Body of pancreas (tissue), 4 donors: ENCODE data around the gene IGSF1. TPM values are rescaled to one million over a fixed set of nuclear protein-coding genes. Genes with fewer than 3 reads are reported as not detected.

Experiments used
- ATAC-seq: fragments of 150-250 bp; one replicate; pipeline ENCODE4 v1.9.1; 2016
- DNase-seq, 4 donors: peaks; one replicate each; pipeline ENCODE4 v3.0.0-alpha.2; 2019
- H3K27ac ChIP-seq, 4 donors: fragments of 200-600 bp; sonication (generic); 1 replicate in 3 of 4; 2 replicates in 1 of 4; pipeline versions ENCODE4 v1.5.1 to v1.6.1; 2016 to 2019; ENCODE audit warnings: mild to moderate bottlenecking in 1 of 4, mixed read lengths in 1 of 4, moderate library complexity in 1 of 4
- H3K27me3 ChIP-seq, 2 donors: fragments of 200-600 bp; sonication (generic); one replicate each; pipeline ENCODE4 v1.6.0; 2016; ENCODE audit warnings: mild to moderate bottlenecking in 1 of 2
- H3K36me3 ChIP-seq, 2 donors: fragments of 200-600 bp; sonication (generic); replicated peaks in 1 of 2; 2 replicates each; pipeline ENCODE4 v1.5.1; 2016; ENCODE audit warnings: low read depth in 2 of 2; ENCODE audit not compliant: insufficient read depth in 1 of 2
- H3K4me1 ChIP-seq: fragments of 200-600 bp; sonication (generic); one replicate; pipeline ENCODE4 v1.6.0; 2016
- H3K4me3 ChIP-seq, 2 donors: fragments of 200-600 bp; sonication (generic); 1 replicate in 1 of 2; 2 replicates in 1 of 2; pipeline ENCODE4 v1.5.1; 2016 to 2019
- H3K9me3 ChIP-seq, 3 donors: fragments of 200-600 bp; sonication (generic); 1 replicate in 2 of 3; 2 replicates in 1 of 3; pipeline ENCODE4 v1.5.1; 2016
- POLR2A ChIP-seq, 3 donors: fragments of 450-650 bp; IDR thresholded peaks; one replicate each; pipeline ENCODE4 v1.6.1; 2016; ENCODE audit warnings: antibody characterized with exemption in 3 of 3, mild to moderate bottlenecking in 2 of 3
- WGBS, 2 donors: methylation state at CpG; one replicate each; pipeline ENCODE4 v1.1.5; 2017; 5-methylcytosine and 5-hydroxymethylcytosine counted together
- intact Hi-C: fragments of 100-400 bp; cut with DNase I; formaldehyde crosslinking; loops from one replicate; pipeline ENCODE4 v1.15.1; 2023
- total RNA-seq, 2 donors: library from RNA; depleted of rRNA; stranded (reverse); fragments of >200 nt; gene quantifications; one replicate each; pipeline ENCODE4 v1.1.0, GENCODE V29; 2016
- TF ChIP-seq, protein P1 (sequence below), 7 experiments: fragments of 450-650 bp in 4 of 7; fragments of 200-600 bp in 3 of 7; sonication (generic) in 3 of 7; IDR thresholded peaks; one replicate each; pipeline ENCODE4 v1.5.1; 2016 to 2019; ENCODE audit warnings: antibody characterized with exemption in 7 of 7

IGSF1 gene, protein sequence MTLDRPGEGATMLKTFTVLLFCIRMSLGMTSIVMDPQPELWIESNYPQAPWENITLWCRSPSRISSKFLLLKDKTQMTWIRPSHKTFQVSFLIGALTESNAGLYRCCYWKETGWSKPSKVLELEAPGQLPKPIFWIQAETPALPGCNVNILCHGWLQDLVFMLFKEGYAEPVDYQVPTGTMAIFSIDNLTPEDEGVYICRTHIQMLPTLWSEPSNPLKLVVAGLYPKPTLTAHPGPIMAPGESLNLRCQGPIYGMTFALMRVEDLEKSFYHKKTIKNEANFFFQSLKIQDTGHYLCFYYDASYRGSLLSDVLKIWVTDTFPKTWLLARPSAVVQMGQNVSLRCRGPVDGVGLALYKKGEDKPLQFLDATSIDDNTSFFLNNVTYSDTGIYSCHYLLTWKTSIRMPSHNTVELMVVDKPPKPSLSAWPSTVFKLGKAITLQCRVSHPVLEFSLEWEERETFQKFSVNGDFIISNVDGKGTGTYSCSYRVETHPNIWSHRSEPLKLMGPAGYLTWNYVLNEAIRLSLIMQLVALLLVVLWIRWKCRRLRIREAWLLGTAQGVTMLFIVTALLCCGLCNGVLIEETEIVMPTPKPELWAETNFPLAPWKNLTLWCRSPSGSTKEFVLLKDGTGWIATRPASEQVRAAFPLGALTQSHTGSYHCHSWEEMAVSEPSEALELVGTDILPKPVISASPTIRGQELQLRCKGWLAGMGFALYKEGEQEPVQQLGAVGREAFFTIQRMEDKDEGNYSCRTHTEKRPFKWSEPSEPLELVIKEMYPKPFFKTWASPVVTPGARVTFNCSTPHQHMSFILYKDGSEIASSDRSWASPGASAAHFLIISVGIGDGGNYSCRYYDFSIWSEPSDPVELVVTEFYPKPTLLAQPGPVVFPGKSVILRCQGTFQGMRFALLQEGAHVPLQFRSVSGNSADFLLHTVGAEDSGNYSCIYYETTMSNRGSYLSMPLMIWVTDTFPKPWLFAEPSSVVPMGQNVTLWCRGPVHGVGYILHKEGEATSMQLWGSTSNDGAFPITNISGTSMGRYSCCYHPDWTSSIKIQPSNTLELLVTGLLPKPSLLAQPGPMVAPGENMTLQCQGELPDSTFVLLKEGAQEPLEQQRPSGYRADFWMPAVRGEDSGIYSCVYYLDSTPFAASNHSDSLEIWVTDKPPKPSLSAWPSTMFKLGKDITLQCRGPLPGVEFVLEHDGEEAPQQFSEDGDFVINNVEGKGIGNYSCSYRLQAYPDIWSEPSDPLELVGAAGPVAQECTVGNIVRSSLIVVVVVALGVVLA (N-terminal part only)
- 1 to 10 TPM in 1 of 2 donors, under 1 TPM in 1; 0.33 to 1.3 TPM for total RNA-seq

DNA sequence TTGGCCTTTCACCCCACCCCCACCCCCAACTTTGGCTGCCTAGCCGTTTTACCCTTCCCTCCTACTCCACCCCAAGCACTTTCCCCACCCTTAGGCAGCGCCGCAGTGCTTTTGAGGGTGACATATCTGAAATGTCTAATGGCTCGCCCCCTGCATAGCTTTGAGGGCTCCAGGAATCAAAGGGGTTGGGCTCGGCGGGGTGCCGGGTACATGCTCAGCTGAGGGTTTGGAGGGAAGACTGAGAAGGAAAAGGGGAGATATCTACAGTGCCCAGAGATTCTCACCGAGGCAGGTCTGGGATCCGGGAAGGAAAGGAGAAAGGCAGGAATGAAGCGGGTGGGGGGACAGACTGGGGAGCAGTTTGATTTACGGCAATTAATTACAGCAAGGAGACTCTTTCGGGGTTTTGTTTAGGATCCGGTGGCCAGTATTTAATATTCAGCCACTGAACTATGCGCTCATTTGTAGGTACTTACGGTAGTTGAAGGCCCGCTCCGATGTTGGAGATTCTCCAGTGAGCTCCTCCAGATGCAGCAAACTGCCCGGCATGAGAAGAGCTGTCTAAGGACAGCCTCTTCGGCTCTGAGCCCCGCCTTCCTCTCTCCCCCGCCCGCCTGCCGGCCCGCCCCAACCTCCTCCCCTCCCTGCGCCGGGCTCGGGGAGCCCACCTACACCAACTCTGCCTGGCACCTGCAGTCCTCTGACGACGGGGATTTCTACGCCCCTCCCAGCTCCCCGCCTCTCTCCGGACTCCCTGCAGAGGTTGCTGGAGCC lies at the start of gene IGSF1:
TSS of gene IGSF1 (minus strand) at position 569 of the 774 bp plus-strand sequence. CDS start 2,632 bp downstream, outside the sequence.
- Histone ChIP-seq H3K27ac (no peak within 1 kb of the TSS), H3K36me3 (no peaks in the 10 kb centered on the region), H3K9me3 (no peaks in the 10 kb centered on the region), H3K4me1 (peaks cover 4% of the 10 kb centered on the region), H3K4me3 (no peak within 1 kb of the TSS), H3K27me3 (no peaks in the 10 kb centered on the region)
- intact Hi-C loops: no loop called here
- ATAC-seq: peak; percentile 53
- peak; percentile 27 to 60 (median 55) for DNase-seq
- TF ChIP-seq, protein P1, sequence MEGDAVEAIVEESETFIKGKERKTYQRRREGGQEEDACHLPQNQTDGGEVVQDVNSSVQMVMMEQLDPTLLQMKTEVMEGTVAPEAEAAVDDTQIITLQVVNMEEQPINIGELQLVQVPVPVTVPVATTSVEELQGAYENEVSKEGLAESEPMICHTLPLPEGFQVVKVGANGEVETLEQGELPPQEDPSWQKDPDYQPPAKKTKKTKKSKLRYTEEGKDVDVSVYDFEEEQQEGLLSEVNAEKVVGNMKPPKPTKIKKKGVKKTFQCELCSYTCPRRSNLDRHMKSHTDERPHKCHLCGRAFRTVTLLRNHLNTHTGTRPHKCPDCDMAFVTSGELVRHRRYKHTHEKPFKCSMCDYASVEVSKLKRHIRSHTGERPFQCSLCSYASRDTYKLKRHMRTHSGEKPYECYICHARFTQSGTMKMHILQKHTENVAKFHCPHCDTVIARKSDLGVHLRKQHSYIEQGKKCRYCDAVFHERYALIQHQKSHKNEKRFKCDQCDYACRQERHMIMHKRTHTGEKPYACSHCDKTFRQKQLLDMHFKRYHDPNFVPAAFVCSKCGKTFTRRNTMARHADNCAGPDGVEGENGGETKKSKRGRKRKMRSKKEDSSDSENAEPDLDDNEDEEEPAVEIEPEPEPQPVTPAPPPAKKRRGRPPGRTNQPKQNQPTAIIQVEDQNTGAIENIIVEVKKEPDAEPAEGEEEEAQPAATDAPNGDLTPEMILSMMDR (IDR thresholded peaks at IDR 0.05): no peak
- no peak for TF ChIP-seq POLR2A (IDR thresholded peaks at IDR 0.05)
- WGBS, 2 donors: 2% methylated on average over 9 to 27 of the region's 32 CpGs

DNA sequence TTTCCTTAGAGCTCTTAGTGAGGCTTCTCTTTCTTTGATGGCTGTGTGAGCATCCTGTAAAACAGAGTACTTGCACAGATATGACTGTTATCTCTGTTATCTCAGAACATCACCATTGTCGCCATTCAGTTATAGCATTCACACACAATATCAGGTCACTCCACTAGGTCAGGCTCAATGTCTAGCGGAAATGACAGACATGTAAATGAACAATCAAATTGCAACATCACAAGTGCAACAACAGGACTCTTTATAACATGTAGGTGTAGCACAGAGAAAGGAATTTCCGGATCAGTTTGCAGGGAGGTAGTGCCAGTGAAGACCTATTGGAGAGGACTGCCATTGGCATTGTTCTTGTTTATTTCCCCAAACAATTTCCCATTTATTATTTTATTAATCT lies 43.2 kb upstream of the IGSF1 start:
- no peaks in the 10 kb centered on the region for H3K9me3 ChIP-seq
- intact Hi-C loops: no loop called here
- no peaks in the 10 kb centered on the region for H3K4me1 ChIP-seq
- DNase-seq: no peak
- no peak for ATAC-seq
- H3K27me3 ChIP-seq: no peaks in the 10 kb centered on the region
- no peak for TF ChIP-seq POLR2A (IDR thresholded peaks at IDR 0.05)
- TF ChIP-seq, protein P1 (IDR thresholded peaks at IDR 0.05): no peak
- no peak overlapping the region for H3K27ac ChIP-seq
- no peak overlapping the region for H3K4me3 ChIP-seq
- H3K36me3 ChIP-seq: no peaks in the 10 kb centered on the region
- 79 to 100% methylated on average over 2 to 3 of the region's 3 CpGs for WGBS, 2 donors

DNA sequence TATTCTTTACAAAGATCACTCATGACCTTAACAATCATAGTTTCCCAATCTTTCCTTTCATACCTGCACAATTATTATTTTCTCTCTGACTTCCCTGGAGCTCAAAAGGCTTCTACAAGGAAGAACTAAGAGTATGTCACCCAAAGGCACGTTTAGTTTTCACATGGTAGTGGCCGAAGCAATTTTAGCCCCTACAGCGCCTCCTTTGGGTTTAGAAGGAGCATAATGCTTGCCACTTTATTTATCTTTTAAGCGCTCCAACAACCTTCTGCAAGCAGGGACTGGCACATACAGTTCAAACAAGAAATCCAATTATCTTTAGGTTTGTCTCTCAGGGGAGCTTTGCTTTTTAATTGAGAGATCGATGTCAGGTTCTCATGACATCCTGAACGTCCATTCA lies 42.0 kb upstream of the IGSF1 start:
- H3K27ac ChIP-seq: no peak overlapping the region
- ATAC-seq (no peak), DNase-seq (no peak)
- H3K36me3 ChIP-seq: no peaks in the 10 kb centered on the region
- no peaks in the 10 kb centered on the region for H3K27me3 ChIP-seq
- TF ChIP-seq, protein P1 (IDR thresholded peaks at IDR 0.05): no peak
- intact Hi-C loops: no loop called here
- H3K4me1 ChIP-seq: no peaks in the 10 kb centered on the region
- no peaks in the 10 kb centered on the region for H3K9me3 ChIP-seq
- no peak overlapping the region for H3K4me3 ChIP-seq
- 46 to 68% methylated on average over 6 of the region's 6 CpGs for WGBS, 2 donors

DNA sequence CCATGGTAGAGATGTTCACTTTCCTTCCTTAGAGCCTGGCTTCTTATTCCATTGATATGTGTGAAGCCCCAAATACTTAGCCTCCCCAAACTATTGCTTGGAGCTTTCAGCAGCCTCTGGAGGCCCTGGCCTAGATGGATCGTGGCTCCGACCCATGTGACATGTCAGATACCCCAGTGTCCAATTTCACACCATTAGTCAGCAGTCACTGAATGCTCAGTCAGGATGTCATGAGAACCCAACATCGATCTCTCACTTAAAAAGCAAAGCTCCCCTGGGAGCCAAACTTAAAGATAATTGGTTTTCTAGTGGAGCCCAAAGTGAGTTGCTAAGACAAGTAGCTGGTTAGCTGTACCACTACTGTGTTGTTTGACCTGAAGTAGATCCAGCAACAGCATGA lies 41.6 kb upstream of the IGSF1 start:
- H3K36me3 ChIP-seq: no peaks in the 10 kb centered on the region
- H3K4me3 ChIP-seq: no peak overlapping the region
- WGBS, 2 donors: 33 to 62% methylated on average over 2 to 3 of the region's 3 CpGs
- no peak for DNase-seq
- H3K27me3 ChIP-seq: no peaks in the 10 kb centered on the region
- H3K27ac ChIP-seq: no peak overlapping the region
- intact Hi-C loops: no loop called here
- TF ChIP-seq, protein P1 (IDR thresholded peaks at IDR 0.05): no peak
- no peak for TF ChIP-seq POLR2A (IDR thresholded peaks at IDR 0.05)
- no peaks in the 10 kb centered on the region for H3K9me3 ChIP-seq
- ATAC-seq: no peak
- no peaks in the 10 kb centered on the region for H3K4me1 ChIP-seq
